Fibroblast of pulmonary artery (primary cell): ENCODE data around the gene MSRB3.

ENCODE experiments used
- DNase-seq: peaks from one replicate; pipeline ENCODE4 v3.0.0-alpha.2; 2010; ENCODE audit warnings: low read depth
- H3K4me3 ChIP-seq: replicated peaks from 2 replicates; pipeline ENCODE4 v1.5.1; 2011; ENCODE audit warnings: low read depth, mild to moderate bottlenecking, control low read depth, low read length, moderate library complexity
- CTCF ChIP-seq: IDR thresholded peaks from 2 replicates; pipeline ENCODE4 v1.5.1; 2011; ENCODE audit warnings: mild to moderate bottlenecking, control low read depth, low read length, inconsistent platforms; ENCODE audit errors: missing control alignments

The MSRB3 gene

GRCh38 chr12:65459545-65459944 lies 181.1 kb downstream of the MSRB3 start:
- TF ChIP-seq CTCF, result no peak
- DNase-seq, result no peak
- no peak overlapping the region for H3K4me3 ChIP-seq

GRCh38 chr12:65460063-65460462 lies 181.6 kb downstream of the MSRB3 start:
- no peak overlapping the region for H3K4me3 ChIP-seq
- no peak for DNase-seq
- TF ChIP-seq CTCF, result no peak

- DNase-seq, result no peak
- H3K4me3 ChIP-seq, result no peak overlapping the region
- no peak for TF ChIP-seq CTCF
These were observed 182.5 kb downstream of the MSRB3 start for GRCh38 chr12:65461017-65461416.

GRCh38 chr12:65462484-65462883 lies 184.0 kb downstream of the MSRB3 start:
- no peak for DNase-seq
- H3K4me3 ChIP-seq, result no peak overlapping the region
- no peak for TF ChIP-seq CTCF

GRCh38 chr12:65463082-65463481 lies 184.6 kb downstream of the MSRB3 start:
- no peak for TF ChIP-seq CTCF
- no peak for DNase-seq
- no peak overlapping the region for H3K4me3 ChIP-seq

GRCh38 chr12:65463611-65464010 lies 185.1 kb downstream of the MSRB3 start:
- H3K4me3 ChIP-seq, result no peak overlapping the region
- no peak for DNase-seq
- TF ChIP-seq CTCF, result no peak

GRCh38 chr12:65464930-65465329 lies 186.4 kb downstream of the MSRB3 start:
- TF ChIP-seq CTCF, result no peak
- DNase-seq, result peak; percentile 86
- no peak overlapping the region for H3K4me3 ChIP-seq
